Omental fat pad (tissue), 4 donors: ENCODE results near the gene PDZRN4. TPM values are rescaled to one million over a fixed set of nuclear protein-coding genes. Genes with fewer than 3 reads are reported as not detected.
A peak's percentile ranks its signal among the peaks of the same experiment; 100 is the strongest.

ENCODE experiments used
- ATAC-seq: fragments of 150-250 bp; one replicate; pipeline ENCODE4 v1.9.1; 2016; ENCODE audit warnings: mild to moderate bottlenecking, moderate library complexity; ENCODE audit not compliant: low FRiP score
- DNase-seq: peaks from one replicate; pipeline ENCODE4 v3.0.0-alpha.2; 2019; ENCODE audit warnings: low spot score
- CTCF ChIP-seq, 3 donors: fragments of 450-650 bp; IDR thresholded peaks; one replicate each; pipeline ENCODE4 v1.5.1; 2016 to 2017; ENCODE audit warnings: antibody characterized with exemption in 3 of 3, mild to moderate bottlenecking in 3 of 3, moderate library complexity in 2 of 3
- total RNA-seq, 4 donors: library from RNA; depleted of rRNA; stranded (reverse); fragments of >200 nt; gene quantifications; one replicate each; pipeline ENCODE4 v1.1.0, GENCODE V29; 2016

PDZRN4 gene
- total RNA-seq, 4 donors from 2014 or later: 1.0 to 9.7 (median 4.3) TPM

- TF ChIP-seq CTCF (IDR thresholded peaks at IDR 0.05): no peak
- ATAC-seq: no peak
- no peak for DNase-seq
Measured at GRCh38 chr12:41512497-41512896, 324.4 kb downstream of the PDZRN4 start.

GRCh38 chr12:41514021-41514777, 326.1 kb downstream of the PDZRN4 start:
- no peak for ATAC-seq
- DNase-seq: no peak
- no peak for TF ChIP-seq CTCF (IDR thresholded peaks at IDR 0.05)

GRCh38 chr12:41514907-41515306, 326.8 kb downstream of the PDZRN4 start:
- TF ChIP-seq CTCF (IDR thresholded peaks at IDR 0.05): no peak
- no peak for ATAC-seq
- no peak for DNase-seq

GRCh38 chr12:41515953-41516352, 327.8 kb downstream of the PDZRN4 start:
- ATAC-seq: no peak

GRCh38 chr12:41520869-41521268, 332.7 kb downstream of the PDZRN4 start:
- ATAC-seq: no peak
- DNase-seq: no peak
- no peak for TF ChIP-seq CTCF (IDR thresholded peaks at IDR 0.05)

More at GRCh38 chr12:41515953-41516352, 327.8 kb downstream of the PDZRN4 start:
- DNase-seq: no peak
- no peak for TF ChIP-seq CTCF (IDR thresholded peaks at IDR 0.05)

- ATAC-seq (peak; percentile 92), DNase-seq (no peak)
- no peak for TF ChIP-seq CTCF (IDR thresholded peaks at IDR 0.05)
Measured at GRCh38 chr12:41521872-41522379, 333.8 kb downstream of the PDZRN4 start.

GRCh38 chr12:41527062-41527461, 338.9 kb downstream of the PDZRN4 start:
- DNase-seq: no peak
- no peak for TF ChIP-seq CTCF (IDR thresholded peaks at IDR 0.05)

More at GRCh38 chr12:41527062-41527461, 338.9 kb downstream of the PDZRN4 start:
- no peak for ATAC-seq
